ENCODE measurements around the gene COG3.

DNA sequence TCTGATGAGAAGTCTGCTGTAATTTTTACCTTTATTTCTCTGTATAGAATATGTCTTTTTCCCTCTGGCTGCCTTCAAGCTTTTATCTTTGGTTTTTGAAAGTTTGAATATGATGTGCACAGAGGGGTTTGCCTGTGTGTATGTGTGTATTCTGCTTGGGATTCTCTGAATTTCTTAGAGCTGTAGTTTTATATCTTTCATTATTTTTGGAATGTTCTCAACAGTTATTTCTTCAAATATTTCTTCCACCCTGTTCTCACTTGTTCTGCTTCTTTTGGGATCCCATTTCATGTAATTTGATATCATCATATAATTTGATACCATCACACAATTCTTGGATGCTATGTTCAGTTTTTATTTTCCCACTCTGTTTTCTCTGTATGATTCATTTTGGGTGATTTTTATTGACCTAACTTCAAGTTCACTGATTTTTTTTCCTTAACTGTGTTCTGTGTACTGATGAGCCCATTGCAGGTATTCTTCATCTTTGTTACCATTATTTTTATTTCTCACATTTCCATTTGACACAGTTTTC lies 7.5 kb downstream of the COG3 start:
- TF ChIP-seq, protein P1, sequence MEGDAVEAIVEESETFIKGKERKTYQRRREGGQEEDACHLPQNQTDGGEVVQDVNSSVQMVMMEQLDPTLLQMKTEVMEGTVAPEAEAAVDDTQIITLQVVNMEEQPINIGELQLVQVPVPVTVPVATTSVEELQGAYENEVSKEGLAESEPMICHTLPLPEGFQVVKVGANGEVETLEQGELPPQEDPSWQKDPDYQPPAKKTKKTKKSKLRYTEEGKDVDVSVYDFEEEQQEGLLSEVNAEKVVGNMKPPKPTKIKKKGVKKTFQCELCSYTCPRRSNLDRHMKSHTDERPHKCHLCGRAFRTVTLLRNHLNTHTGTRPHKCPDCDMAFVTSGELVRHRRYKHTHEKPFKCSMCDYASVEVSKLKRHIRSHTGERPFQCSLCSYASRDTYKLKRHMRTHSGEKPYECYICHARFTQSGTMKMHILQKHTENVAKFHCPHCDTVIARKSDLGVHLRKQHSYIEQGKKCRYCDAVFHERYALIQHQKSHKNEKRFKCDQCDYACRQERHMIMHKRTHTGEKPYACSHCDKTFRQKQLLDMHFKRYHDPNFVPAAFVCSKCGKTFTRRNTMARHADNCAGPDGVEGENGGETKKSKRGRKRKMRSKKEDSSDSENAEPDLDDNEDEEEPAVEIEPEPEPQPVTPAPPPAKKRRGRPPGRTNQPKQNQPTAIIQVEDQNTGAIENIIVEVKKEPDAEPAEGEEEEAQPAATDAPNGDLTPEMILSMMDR (IDR thresholded peaks at IDR 0.05) = no peak
- TF ChIP-seq POLR2A (IDR thresholded peaks at IDR 0.05) = no peak

Data from lower leg skin (tissue), 3 donors.